ENCODE measurements around the gene DMXL2.
A peak's percentile ranks its signal among the peaks of the same experiment; 100 is the strongest.
"Not testable (repeated sequence)": the region's sequence is repeated elsewhere in the genome, so short reads cannot be mapped to it uniquely, and the experiment has no call there.

Gene DMXL2

GRCh38 chr15:51589881-51590568, 32.5 kb downstream of the DMXL2 start:
- in situ Hi-C loops (cut with HindIII; ENCODE audit: low pct_ligation_motif_present, low pct_unique_long_range_greater_than_20kb, low sequenced_read_pairs): no loop called here
- no peak for DNase-seq

GRCh38 chr15:51588966-51589365, 33.6 kb downstream of the DMXL2 start:
- in situ Hi-C loops (cut with HindIII; ENCODE audit: low pct_ligation_motif_present, low pct_unique_long_range_greater_than_20kb, low sequenced_read_pairs): no loop called here
- DNase-seq: no peak

- in situ Hi-C loops (cut with HindIII; ENCODE audit: low pct_ligation_motif_present, low pct_unique_long_range_greater_than_20kb, low sequenced_read_pairs): no loop called here
- DNase-seq: no peak
Observed at GRCh38 chr15:51585986-51586385, 36.6 kb downstream of the DMXL2 start.

GRCh38 chr15:51580982-51581381, 41.6 kb downstream of the DMXL2 start:
- in situ Hi-C loops (cut with HindIII; ENCODE audit: low pct_ligation_motif_present, low pct_unique_long_range_greater_than_20kb, low sequenced_read_pairs): no loop called here
- DNase-seq: no peak

- no peak for DNase-seq
- in situ Hi-C loops (cut with HindIII; ENCODE audit: low pct_ligation_motif_present, low pct_unique_long_range_greater_than_20kb, low sequenced_read_pairs): no loop called here
Observed at GRCh38 chr15:51580385-51580784, 42.2 kb downstream of the DMXL2 start.

- in situ Hi-C loops (cut with HindIII; ENCODE audit: low pct_ligation_motif_present, low pct_unique_long_range_greater_than_20kb, low sequenced_read_pairs): no loop called here
- DNase-seq: no peak
Observed at GRCh38 chr15:51579012-51579411, 43.6 kb downstream of the DMXL2 start.

GRCh38 chr15:51577636-51578304, 44.8 kb downstream of the DMXL2 start:
- DNase-seq: no peak
- in situ Hi-C loops (cut with HindIII; ENCODE audit: low pct_ligation_motif_present, low pct_unique_long_range_greater_than_20kb, low sequenced_read_pairs): no loop called here

- no peak for DNase-seq
- in situ Hi-C loops (cut with HindIII; ENCODE audit: low pct_ligation_motif_present, low pct_unique_long_range_greater_than_20kb, low sequenced_read_pairs): no loop called here
Observed at GRCh38 chr15:51576911-51577500, 45.6 kb downstream of the DMXL2 start.

GRCh38 chr15:51576286-51576850, 46.2 kb downstream of the DMXL2 start:
- DNase-seq: no peak
- in situ Hi-C loops (cut with HindIII; ENCODE audit: low pct_ligation_motif_present, low pct_unique_long_range_greater_than_20kb, low sequenced_read_pairs): no loop called here

- in situ Hi-C loops (cut with HindIII; ENCODE audit: low pct_ligation_motif_present, low pct_unique_long_range_greater_than_20kb, low sequenced_read_pairs): no loop called here
- DNase-seq: no peak
Observed at GRCh38 chr15:51575775-51576174, 46.8 kb downstream of the DMXL2 start.

GRCh38 chr15:51573352-51573751, 49.2 kb downstream of the DMXL2 start:
- DNase-seq; in situ Hi-C loops (cut with HindIII; ENCODE audit: low pct_ligation_motif_present, low pct_unique_long_range_greater_than_20kb, low sequenced_read_pairs): not testable (repeated sequence)

- in situ Hi-C loops (cut with HindIII; ENCODE audit: low pct_ligation_motif_present, low pct_unique_long_range_greater_than_20kb, low sequenced_read_pairs); DNase-seq: not testable (repeated sequence)
Observed at GRCh38 chr15:51568939-51569784, 53.4 kb downstream of the DMXL2 start.

GRCh38 chr15:51561271-51561670, 61.3 kb downstream of the DMXL2 start:
- no peak for DNase-seq
- in situ Hi-C loops (cut with HindIII; ENCODE audit: low pct_ligation_motif_present, low pct_unique_long_range_greater_than_20kb, low sequenced_read_pairs): no loop called here

GRCh38 chr15:51558876-51559275, 63.7 kb downstream of the DMXL2 start:
- DNase-seq: no peak
- in situ Hi-C loops (cut with HindIII; ENCODE audit: low pct_ligation_motif_present, low pct_unique_long_range_greater_than_20kb, low sequenced_read_pairs): no loop called here

- in situ Hi-C loops (cut with HindIII; ENCODE audit: low pct_ligation_motif_present, low pct_unique_long_range_greater_than_20kb, low sequenced_read_pairs): no loop called here
- DNase-seq: no peak
Observed at GRCh38 chr15:51558411-51558810, 64.2 kb downstream of the DMXL2 start.

GRCh38 chr15:51550841-51551240, 71.7 kb downstream of the DMXL2 start:
- DNase-seq: no peak
- in situ Hi-C loops (cut with HindIII; ENCODE audit: low pct_ligation_motif_present, low pct_unique_long_range_greater_than_20kb, low sequenced_read_pairs): no loop called here

GRCh38 chr15:51547656-51548055, 74.9 kb downstream of the DMXL2 start:
- DNase-seq: no peak
- in situ Hi-C loops (cut with HindIII; ENCODE audit: low pct_ligation_motif_present, low pct_unique_long_range_greater_than_20kb, low sequenced_read_pairs): no loop called here

- in situ Hi-C loops (cut with HindIII; ENCODE audit: low pct_ligation_motif_present, low pct_unique_long_range_greater_than_20kb, low sequenced_read_pairs): no loop called here
- peak; percentile 18 for DNase-seq
Observed at GRCh38 chr15:51536965-51537574, 85.5 kb downstream of the DMXL2 start.

All from ACHN (cell line).